ENCODE results near the gene CFAP46. TPM values are rescaled to one million over a fixed set of nuclear protein-coding genes. Genes with fewer than 3 reads are reported as not detected.

The CFAP46 gene
- total and polyA plus RNA-seq, 9 of the 15 experiments (the other 6 are each of a cell fraction or from before 2014, with no cell fraction given) = not detected

DNA sequence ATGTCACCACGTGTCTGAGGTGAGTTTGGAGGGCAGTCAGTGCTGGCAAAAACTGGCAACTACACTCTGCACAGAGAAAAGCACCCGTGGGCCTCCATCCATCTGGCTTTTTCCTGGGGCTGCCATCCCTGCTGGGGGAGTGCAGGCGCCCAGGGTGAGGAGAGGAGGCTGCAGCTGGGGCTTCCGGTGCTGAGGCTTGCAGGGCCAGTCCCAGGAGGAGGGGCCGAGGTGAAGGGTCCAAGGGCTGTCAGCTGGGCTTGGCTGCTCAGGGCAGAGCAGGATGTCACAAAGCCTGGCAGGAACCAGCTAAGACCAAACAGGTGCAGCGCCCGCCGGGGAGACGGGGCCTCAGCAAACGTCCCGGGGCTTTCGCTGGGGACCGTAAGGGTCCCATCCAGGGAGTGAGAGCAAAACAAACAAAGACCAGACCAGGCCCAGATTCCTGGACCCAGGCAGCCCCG is 77.2 kb downstream of the CFAP46 start:
- no peaks in the 10 kb centered on the region for H3K79me2 ChIP-seq (ENCODE audit: control insufficient read depth, insufficient read depth, low read length)
- H3K27me3 ChIP-seq (ENCODE audit: control insufficient read depth in 2 of 2, insufficient read depth in 2 of 2, low read length in 2 of 2) = peaks cover 0 to 61% of the 10 kb centered on the region in 2 experiments; a peak in 3 of 5 replicates
- H2AFZ ChIP-seq (ENCODE audit: low read depth, low read length) = no peak overlapping the region
- peaks cover 0 to 10% of the 10 kb centered on the region in 2 experiments; a peak in 1 of 5 replicates for H3K4me1 ChIP-seq (replicated peaks in 1 of 2; ENCODE audit: control insufficient read depth in 2 of 2, insufficient read depth in 2 of 2, low read length in 2 of 2)
- DNase-seq (ENCODE audit: extremely low read depth in 1 of 4, low spot score in 3 of 4) = no peak
- POLR2A ChIA-PET = no interaction called here
- no TSS peak for BruUV-seq (replicated peaks)
- intact Hi-C loops (cut with micrococcal nuclease) (no loop called here), in situ Hi-C loops (cut with MboI) (no loop called here)
- H3K36me3 ChIP-seq (ENCODE audit: control insufficient read depth, insufficient read depth, low read length) = no peaks in the 10 kb centered on the region
- H3K27ac ChIP-seq (ENCODE audit: extremely low read depth, low read depth, low read length) = no peak overlapping the region
- no peak overlapping the region for H3K4me3 ChIP-seq
- no peak for FAIRE-seq
- CTCF ChIA-PET (ENCODE audit: low intra/inter-chr PET ratio) = no interaction called here
- no peaks in the 10 kb centered on the region for H3K9me3 ChIP-seq (replicated peaks; ENCODE audit: control insufficient read depth, insufficient read depth, low read depth, low read length)
- no peak overlapping the region for H3K9ac ChIP-seq (ENCODE audit: insufficient read depth in 1 of 2, low read depth in 2 of 2, low read length in 2 of 2)
- no peak for ATAC-seq
- no peak overlapping the region for H3K4me2 ChIP-seq (ENCODE audit: insufficient read depth, low read length)
- TF ChIP-seq ZNF778 (CRISPR knock-in tag; IDR thresholded peaks at IDR 0.05) = no peak
- no peaks in the 10 kb centered on the region for H3K9me1 ChIP-seq (ENCODE audit: control insufficient read depth, insufficient read depth, low read length)
- peaks cover 5% of the 10 kb centered on the region; the same call in 1 of the 2 replicates for H4K20me1 ChIP-seq (replicated peaks; ENCODE audit: control insufficient read depth, insufficient read depth, low read length)
- WGBS (ENCODE audit: insufficient coverage, low coverage, missing lambda C conversion rate) = 0% methylated on average over 5 of the region's 14 CpGs

DNA sequence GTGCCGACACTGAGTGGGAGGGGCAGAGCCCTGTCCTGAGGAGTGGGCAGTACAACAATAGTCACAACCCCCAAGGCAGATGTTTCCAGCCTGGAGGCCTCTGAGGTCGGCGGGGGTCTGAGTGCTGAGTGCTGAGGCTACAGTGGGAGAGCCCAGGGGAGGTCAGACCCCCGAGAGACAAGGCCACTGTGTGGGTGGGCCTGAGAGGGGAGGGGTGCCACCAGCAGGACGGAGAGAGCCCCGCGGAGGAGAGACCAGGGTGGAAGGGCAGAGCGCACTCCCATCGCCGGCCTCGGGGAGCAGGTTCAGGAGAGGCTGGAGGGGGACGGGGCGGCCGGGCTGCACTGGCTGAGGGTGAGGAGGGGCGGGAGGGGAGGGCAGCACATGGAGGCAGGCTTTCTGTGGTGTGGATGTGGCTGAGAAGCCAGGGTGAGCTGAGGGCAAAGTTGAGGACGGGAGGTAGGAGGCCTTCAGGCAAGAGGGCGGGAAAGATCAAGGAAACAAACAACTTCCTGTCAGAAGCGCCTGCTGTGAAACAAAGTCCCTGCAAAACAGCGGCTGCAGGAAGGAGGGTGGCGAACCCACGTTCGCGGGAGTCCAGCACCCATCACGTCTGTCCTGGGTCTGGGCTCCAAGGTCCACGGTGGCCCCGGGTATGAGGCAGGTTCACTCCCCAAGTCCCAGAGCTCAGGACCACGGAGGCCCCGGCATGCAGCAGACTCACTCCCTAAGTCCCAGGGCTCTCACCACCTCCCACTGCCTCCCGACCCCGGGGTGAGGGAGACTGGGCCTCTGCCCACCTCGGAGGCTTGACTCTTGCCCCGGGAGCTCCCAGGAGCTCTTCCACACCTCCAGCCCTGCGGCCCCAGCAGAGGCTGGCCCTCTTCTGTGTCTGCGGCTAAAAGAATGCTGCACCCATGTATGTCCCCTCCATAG is 79.6 kb downstream of the CFAP46 start:
- ChIA-PET POLR2A (no interaction called here), CTCF (ENCODE audit: low intra/inter-chr PET ratio) (no interaction called here)
- 5% methylated on average over 5 of the region's 34 CpGs for WGBS (ENCODE audit: insufficient coverage, low coverage, missing lambda C conversion rate)
- Histone ChIP-seq H3K4me3 (no peak overlapping the region), H3K4me1 (replicated peaks in 1 of 2; ENCODE audit: control insufficient read depth in 2 of 2, insufficient read depth in 2 of 2, low read length in 2 of 2) (peaks cover 0 to 7% of the 10 kb centered on the region in 2 experiments; a peak in 1 of 5 replicates), H2AFZ (ENCODE audit: low read depth, low read length) (no peak overlapping the region), H3K27me3 (ENCODE audit: control insufficient read depth in 2 of 2, insufficient read depth in 2 of 2, low read length in 2 of 2) (peaks cover 0 to 56% of the 10 kb centered on the region in 2 experiments; a peak in 2 of 5 replicates), H3K79me2 (ENCODE audit: control insufficient read depth, insufficient read depth, low read length) (no peaks in the 10 kb centered on the region), H3K36me3 (ENCODE audit: control insufficient read depth, insufficient read depth, low read length) (no peaks in the 10 kb centered on the region), H3K9ac (ENCODE audit: insufficient read depth in 1 of 2, low read depth in 2 of 2, low read length in 2 of 2) (no peak overlapping the region), H3K9me1 (ENCODE audit: control insufficient read depth, insufficient read depth, low read length) (no peaks in the 10 kb centered on the region), H4K20me1 (replicated peaks; ENCODE audit: control insufficient read depth, insufficient read depth, low read length) (no peaks in the 10 kb centered on the region; the same call in 1 of the 2 replicates), H3K4me2 (ENCODE audit: insufficient read depth, low read length) (no peak overlapping the region), H3K9me3 (replicated peaks; ENCODE audit: control insufficient read depth, insufficient read depth, low read depth, low read length) (no peaks in the 10 kb centered on the region), H3K27ac (ENCODE audit: extremely low read depth, low read depth, low read length) (no peak overlapping the region)
- TF ChIP-seq SMARCE1 (IDR thresholded peaks at IDR 0.05) = no peak
- intact Hi-C loops (cut with micrococcal nuclease) (no loop called here), in situ Hi-C loops (cut with MboI) (no loop called here)
- no peak for FAIRE-seq
- no TSS peak for BruUV-seq (replicated peaks)
- ATAC-seq = no peak
- DNase-seq (ENCODE audit: extremely low read depth in 1 of 4, low spot score in 3 of 4) = no peak
